Peyer's patch (tissue), 4 donors: ENCODE measurements around the gene MECR. TPM values are rescaled to one million over a fixed set of nuclear protein-coding genes. Genes with fewer than 3 reads are reported as not detected.

Source experiments
- DNase-seq, 3 donors: peaks; one replicate each; pipeline ENCODE4 v3.0.0-alpha.2; 2017 to 2019
- H3K27ac ChIP-seq, 4 donors: fragments of 200-600 bp; sonication (generic); one replicate each; pipeline ENCODE4 v1.5.1; 2016 to 2019
- H3K27me3 ChIP-seq, 2 donors: fragments of 200-600 bp; sonication (generic); one replicate each; pipeline ENCODE4 v1.5.1; 2019
- H3K36me3 ChIP-seq, 3 donors: fragments of 200-600 bp; sonication (generic); one replicate each; pipeline ENCODE4 v1.5.1; 2016 to 2019
- H3K4me1 ChIP-seq, 4 donors: fragments of 200-600 bp; sonication (generic); one replicate each; pipeline ENCODE4 v1.5.1; 2016 to 2019
- H3K4me3 ChIP-seq, 4 donors: fragments of 200-600 bp; sonication (generic); 1 replicate in 3 of 4; 2 replicates in 1 of 4; pipeline ENCODE4 v1.5.1; 2016 to 2019; ENCODE audit warnings: mild to moderate bottlenecking in 1 of 4
- H3K9me3 ChIP-seq, 4 donors: fragments of 200-600 bp; sonication (generic); one replicate each; pipeline ENCODE4 v1.5.1; 2016 to 2019; ENCODE audit warnings: mild to moderate bottlenecking in 1 of 4
- CTCF ChIP-seq, 6 experiments: fragments of 450-650 bp in 4 of 6; fragments of 200-600 bp in 2 of 6; sonication (generic) in 1 of 6; IDR thresholded peaks; one replicate each; pipeline ENCODE4 v1.5.1; 2017 to 2019; ENCODE audit warnings: antibody characterized with exemption in 6 of 6, mild to moderate bottlenecking in 3 of 6, moderate library complexity in 1 of 6
- POLR2A ChIP-seq, 2 donors: fragments of 450-650 bp; IDR thresholded peaks; one replicate each; pipeline ENCODE4 v1.5.1; 2017; ENCODE audit warnings: antibody characterized with exemption in 2 of 2, mild to moderate bottlenecking in 2 of 2, moderate library complexity in 2 of 2
- total RNA-seq, 4 donors: library from RNA; depleted of rRNA; stranded (reverse); fragments of >200 nt; gene quantifications; one replicate each; pipeline ENCODE4 v1.1.0, GENCODE V29; 2016

Gene MECR
- total RNA-seq, 4 donors from 2014 or later: 9.3 to 31.4 (median 19.1) TPM

- TF ChIP-seq POLR2A (IDR thresholded peaks at IDR 0.05): no peak
- TF ChIP-seq CTCF (IDR thresholded peaks at IDR 0.05): no peak
- Histone ChIP-seq H3K4me3 (no peak overlapping the region), H3K4me1 (no peaks in the 10 kb centered on the region), H3K36me3 (peaks cover 0 to 35% (median 0%) of the 10 kb centered on the region in 3 donors), H3K27me3 (no peaks in the 10 kb centered on the region), H3K9me3 (no peaks in the 10 kb centered on the region), H3K27ac (no peak overlapping the region)
- DNase-seq: no peak
Measured at GRCh38 chr1:29217633-29218032, 13.1 kb downstream of the MECR start.

DNA sequence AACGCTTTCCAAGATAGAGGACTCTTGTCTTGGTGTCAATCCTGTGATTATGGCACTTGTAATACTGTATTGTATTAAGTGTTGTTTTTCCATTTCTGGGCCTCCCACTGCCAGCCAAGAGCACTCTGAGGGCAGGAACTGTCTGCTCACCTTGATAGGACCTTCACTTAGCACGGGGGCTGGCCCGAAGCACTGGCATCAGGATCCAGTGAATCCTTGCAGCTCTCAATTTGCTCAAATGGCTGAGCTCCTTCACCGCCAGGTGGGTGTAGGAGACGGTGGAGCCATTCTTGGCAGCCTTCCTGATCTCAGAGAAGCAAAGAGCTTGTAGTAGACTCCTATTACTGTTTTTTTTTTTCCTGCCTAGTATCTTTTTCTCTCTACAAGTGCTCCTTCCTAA is 17.7 kb downstream of the MECR start:
- Histone ChIP-seq H3K4me3 (no peak overlapping the region), H3K27me3 (no peaks in the 10 kb centered on the region), H3K9me3 (no peaks in the 10 kb centered on the region), H3K27ac (no peak overlapping the region), H3K4me1 (no peaks in the 10 kb centered on the region), H3K36me3 (peaks cover 0 to 49% (median 0%) of the 10 kb centered on the region in 3 donors)
- no peak for TF ChIP-seq POLR2A (IDR thresholded peaks at IDR 0.05)
- no peak for TF ChIP-seq CTCF (IDR thresholded peaks at IDR 0.05)
- DNase-seq: no peak

DNA sequence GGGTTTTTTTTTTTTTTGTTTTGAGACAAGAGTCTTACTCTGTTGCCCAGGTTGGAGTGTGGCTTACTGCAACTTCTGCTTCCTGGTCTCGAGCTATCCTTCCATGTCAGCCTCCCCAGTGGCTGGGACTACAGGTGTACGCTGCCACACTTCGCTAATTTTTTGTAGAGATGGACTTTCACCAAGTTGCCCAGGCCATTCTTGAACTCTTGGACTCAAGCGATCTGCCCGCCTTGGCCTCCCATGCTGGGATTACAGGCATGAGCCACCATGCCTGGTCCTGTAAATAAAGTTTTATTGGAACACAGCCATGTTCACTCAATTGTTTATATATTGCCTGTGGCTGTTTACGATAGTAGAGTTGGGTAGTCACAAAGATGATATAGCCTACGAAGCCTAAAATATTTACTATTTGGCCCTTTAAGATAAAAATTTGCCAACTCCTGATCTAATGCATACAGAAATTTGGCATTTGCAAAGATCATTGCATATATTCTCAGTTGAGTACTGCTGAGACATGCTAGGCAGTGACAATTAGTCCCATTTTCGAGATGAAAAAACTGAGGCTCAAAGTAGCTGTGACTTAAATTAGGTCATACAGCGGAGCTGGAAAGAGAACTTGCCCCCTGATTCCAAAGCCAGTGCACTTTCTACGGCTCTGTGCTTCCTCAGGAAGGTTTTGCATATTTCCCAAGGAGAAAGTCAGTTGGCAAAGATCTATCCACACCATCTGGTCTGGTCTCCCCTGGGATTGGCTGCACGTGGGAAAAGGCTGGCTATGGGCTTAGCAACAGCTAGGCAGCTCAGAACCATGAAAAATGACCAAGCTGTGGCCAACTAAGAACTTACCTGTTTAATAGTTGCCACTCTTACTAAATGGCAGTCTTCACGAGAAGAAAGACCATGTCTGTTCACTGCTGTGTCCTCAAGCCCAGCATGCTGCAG is 19.4 kb downstream of the MECR start:
- peaks cover 0 to 51% (median 0%) of the 10 kb centered on the region in 3 donors for H3K36me3 ChIP-seq
- no peak for TF ChIP-seq POLR2A (IDR thresholded peaks at IDR 0.05)
- no peak for TF ChIP-seq CTCF (IDR thresholded peaks at IDR 0.05)
- no peaks in the 10 kb centered on the region for H3K9me3 ChIP-seq
- no peaks in the 10 kb centered on the region for H3K27me3 ChIP-seq
- no peak overlapping the region for H3K27ac ChIP-seq
- H3K4me3 ChIP-seq: no peak overlapping the region
- no peaks in the 10 kb centered on the region for H3K4me1 ChIP-seq
- DNase-seq: no peak

GRCh38 chr1:29210278-29211085 is 20.3 kb downstream of the MECR start:
- Histone ChIP-seq H3K36me3 (peaks cover 0 to 49% (median 0%) of the 10 kb centered on the region in 3 donors), H3K27me3 (no peaks in the 10 kb centered on the region), H3K9me3 (no peaks in the 10 kb centered on the region), H3K4me3 (no peak overlapping the region), H3K27ac (no peak overlapping the region), H3K4me1 (no peaks in the 10 kb centered on the region)
- no peak for DNase-seq
- TF ChIP-seq CTCF (IDR thresholded peaks at IDR 0.05) (no peak), POLR2A (IDR thresholded peaks at IDR 0.05) (no peak)

DNA sequence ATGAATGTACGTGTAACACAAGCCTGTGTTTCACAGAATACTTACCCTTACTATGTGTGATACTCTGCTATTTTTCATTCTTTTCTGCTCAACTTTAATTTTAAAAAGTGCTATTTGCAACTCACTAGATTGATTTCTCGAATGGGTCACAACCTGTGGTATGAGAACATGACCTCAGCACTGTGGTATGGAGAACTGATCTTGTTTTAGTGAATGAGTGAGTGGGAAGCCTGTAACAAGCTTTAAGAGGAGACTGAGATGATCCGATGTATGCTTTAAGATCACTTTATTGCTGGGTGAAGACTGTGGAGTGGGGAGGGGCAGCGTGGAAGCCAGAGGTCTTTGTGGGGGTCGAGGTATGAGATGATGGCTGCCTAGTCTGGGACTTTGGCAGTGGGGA is 21.6 kb downstream of the MECR start:
- Histone ChIP-seq H3K27me3 (no peaks in the 10 kb centered on the region), H3K4me1 (no peaks in the 10 kb centered on the region), H3K27ac (no peak overlapping the region), H3K4me3 (no peak overlapping the region), H3K36me3 (peaks cover 0 to 43% (median 0%) of the 10 kb centered on the region in 3 donors), H3K9me3 (no peaks in the 10 kb centered on the region)
- no peak for TF ChIP-seq CTCF (IDR thresholded peaks at IDR 0.05)
- TF ChIP-seq POLR2A (IDR thresholded peaks at IDR 0.05): no peak
- DNase-seq: no peak
